Measurements from ENCODE around the gene BGLAP. TPM values are rescaled to one million over a fixed set of nuclear protein-coding genes. Genes with fewer than 3 reads are reported as not detected.

The BGLAP gene
- total RNA-seq, 1 experiment from 2014 or later: 2.4 TPM

- no peak overlapping the region for H2BK5ac ChIP-seq (ENCODE audit: insufficient read length, low read length)
Measured at GRCh38 chr1:156230473-156230837, 11.5 kb upstream of the BGLAP start.

More at GRCh38 chr1:156230473-156230837, 11.5 kb upstream of the BGLAP start:
- Histone ChIP-seq H3K9me3 (ENCODE audit: control insufficient read depth, low read depth, low read length) (no peaks in the 10 kb centered on the region), H2BK20ac (ENCODE audit: low read depth, low read length, poor library complexity, severe bottlenecking) (no peak overlapping the region), H4K20me1 (ENCODE audit: control insufficient read depth, insufficient read depth, insufficient read length) (no peaks in the 10 kb centered on the region), H3K23ac (ENCODE audit: insufficient read length, low read depth, low read length) (no peak overlapping the region), H3K27ac (ENCODE audit: insufficient read length, low read depth, low read length) (no peak overlapping the region), H2BK120ac (ENCODE audit: low read depth, low read length, poor library complexity, severe bottlenecking) (no peak overlapping the region), H3K79me2 (ENCODE audit: insufficient read depth, low read length) (no peaks in the 10 kb centered on the region), H3K4me2 (ENCODE audit: insufficient read depth, insufficient read length, low read length) (no peak overlapping the region), H3K14ac (ENCODE audit: insufficient read depth, low read length) (no peak overlapping the region), H3T11ph (ENCODE audit: low read length) (no peak overlapping the region), H3K9ac (ENCODE audit: extremely low read depth, insufficient read length, low read length) (no peak overlapping the region), H3K27me3 (ENCODE audit: insufficient read depth, low read length) (no peaks in the 10 kb centered on the region; the same call in 1 of the 2 replicates), H2AFZ (ENCODE audit: low read length) (no peak overlapping the region), H2AK5ac (ENCODE audit: insufficient read length, low read length) (no peak overlapping the region), H3K23me2 (ENCODE audit: insufficient read length, low read depth, low read length, poor library complexity, severe bottlenecking) (no peaks in the 10 kb centered on the region), H4K5ac (ENCODE audit: insufficient read length, low read depth, low read length) (no peak overlapping the region), H2BK15ac (ENCODE audit: low read depth, low read length) (no peak overlapping the region), H4K8ac (replicated peaks; ENCODE audit: insufficient read length, low read depth, low read length) (no peak overlapping the region), H3K18ac (ENCODE audit: insufficient read length, low read depth, low read length) (no peak overlapping the region), H3K4ac (ENCODE audit: low read depth, low read length) (no peak overlapping the region), H2BK12ac (ENCODE audit: insufficient read length, low read depth, low read length) (no peak overlapping the region), H3K56ac (ENCODE audit: insufficient read length, low read depth, low read length) (no peak overlapping the region), H3K79me1 (ENCODE audit: insufficient read depth, low read depth, low read length, poor library complexity, severe bottlenecking) (no peaks in the 10 kb centered on the region), H3K4me1 (ENCODE audit: insufficient read depth, low read length) (no peaks in the 10 kb centered on the region), H4K91ac (ENCODE audit: insufficient read length, low read depth, low read length) (no peak overlapping the region)
- no peaks in the 10 kb centered on the region for H3K27me3 Mint-ChIP-seq (ENCODE audit: low read depth)
- peaks cover 20 to 56% (median 52%) of the 10 kb centered on the region in 3 experiments for H3K36me3 Mint-ChIP-seq (ENCODE audit: insufficient read depth in 1 of 3, low read depth in 3 of 3)
- no peak for TF ChIP-seq CTCF (conservative IDR thresholded peaks at IDR 0.05)
- peaks cover 1 to 2% of the 10 kb centered on the region in 2 experiments for H3K4me1 Mint-ChIP-seq
- DNase-seq: no peak
- H3K4me3 Mint-ChIP-seq: peak overlapping the region in 1 of 2 experiments; percentile 23; a peak in 1 of 5 replicates
- H3K9me3 Mint-ChIP-seq: no peaks in the 10 kb centered on the region
- peak overlapping the region in 2 of 3 experiments; percentile 22 to 51; a peak in 3 of 7 replicates for H3K27ac Mint-ChIP-seq
- WGBS (ENCODE audit: extremely low coverage, insufficient read length, low lambda C conversion rate): no CpG with 5 or more reads among the region's 1 CpG

All from H9 (cell line).